Mucosa of gallbladder (tissue), 1 donor: ENCODE results near the gene FIBCD1. TPM values are rescaled to one million over a fixed set of nuclear protein-coding genes. Genes with fewer than 3 reads are reported as not detected.
A peak's percentile ranks its signal among the peaks of the same experiment; 100 is the strongest.

Source experiments
- DNase-seq: peaks from one replicate; pipeline ENCODE4 v3.0.0-alpha.2; 2020; ENCODE audit warnings: low spot score
- total RNA-seq: library from RNA; stranded (reverse); gene quantifications from one replicate; pipeline ENCODE4 v1.2.1, GENCODE V29; 2021
- donor health status: DM: no; HTN: no; CAD: no.

FIBCD1 gene
- total RNA-seq, 1 donor from 2014 or later = 6.0 TPM

- DNase-seq = no peak
Measured at GRCh38 chr9:130880599-130881220, 58.3 kb downstream of the FIBCD1 start.

- no peak for DNase-seq
Measured at GRCh38 chr9:130879863-130880411, 59.1 kb downstream of the FIBCD1 start.

GRCh38 chr9:130878295-130878694 lies 60.8 kb downstream of the FIBCD1 start:
- no peak for DNase-seq

- no peak for DNase-seq
Measured at GRCh38 chr9:130877300-130877699, 61.7 kb downstream of the FIBCD1 start.

- DNase-seq = no peak
Measured at GRCh38 chr9:130874783-130875182, 64.3 kb downstream of the FIBCD1 start.

GRCh38 chr9:130873966-130874365 lies 65.1 kb downstream of the FIBCD1 start:
- no peak for DNase-seq

- peak; percentile 84 for DNase-seq
Measured at GRCh38 chr9:130872912-130873503, 66.0 kb downstream of the FIBCD1 start.

GRCh38 chr9:130872508-130872907 lies 66.5 kb downstream of the FIBCD1 start:
- no peak for DNase-seq

GRCh38 chr9:130872093-130872492 lies 67.0 kb downstream of the FIBCD1 start:
- no peak for DNase-seq

GRCh38 chr9:130871395-130872062 lies 67.5 kb downstream of the FIBCD1 start:
- no peak for DNase-seq

- no peak for DNase-seq
Measured at GRCh38 chr9:130870491-130871381, 68.3 kb downstream of the FIBCD1 start.

GRCh38 chr9:130869250-130869649 lies 69.8 kb downstream of the FIBCD1 start:
- DNase-seq = peak; percentile 38

GRCh38 chr9:130868230-130868629 lies 70.8 kb downstream of the FIBCD1 start:
- DNase-seq = no peak

- no peak for DNase-seq
Measured at GRCh38 chr9:130867556-130867955, 71.5 kb downstream of the FIBCD1 start.

GRCh38 chr9:130866474-130866965 lies 72.5 kb downstream of the FIBCD1 start:
- peak; percentile 84 for DNase-seq

- no peak for DNase-seq
Measured at GRCh38 chr9:130865921-130866320, 73.1 kb downstream of the FIBCD1 start.

GRCh38 chr9:130864541-130864940 lies 74.5 kb downstream of the FIBCD1 start:
- no peak for DNase-seq

- DNase-seq = no peak
Measured at GRCh38 chr9:130862747-130863146, 76.3 kb downstream of the FIBCD1 start.

- DNase-seq = no peak
Measured at GRCh38 chr9:130862217-130862616, 76.8 kb downstream of the FIBCD1 start.

GRCh38 chr9:130861372-130862180 lies 77.5 kb downstream of the FIBCD1 start:
- no peak for DNase-seq
